ENCODE results near the gene CABP1.
A peak's percentile ranks its signal among the peaks of the same experiment; 100 is the strongest.

Gene CABP1

DNA sequence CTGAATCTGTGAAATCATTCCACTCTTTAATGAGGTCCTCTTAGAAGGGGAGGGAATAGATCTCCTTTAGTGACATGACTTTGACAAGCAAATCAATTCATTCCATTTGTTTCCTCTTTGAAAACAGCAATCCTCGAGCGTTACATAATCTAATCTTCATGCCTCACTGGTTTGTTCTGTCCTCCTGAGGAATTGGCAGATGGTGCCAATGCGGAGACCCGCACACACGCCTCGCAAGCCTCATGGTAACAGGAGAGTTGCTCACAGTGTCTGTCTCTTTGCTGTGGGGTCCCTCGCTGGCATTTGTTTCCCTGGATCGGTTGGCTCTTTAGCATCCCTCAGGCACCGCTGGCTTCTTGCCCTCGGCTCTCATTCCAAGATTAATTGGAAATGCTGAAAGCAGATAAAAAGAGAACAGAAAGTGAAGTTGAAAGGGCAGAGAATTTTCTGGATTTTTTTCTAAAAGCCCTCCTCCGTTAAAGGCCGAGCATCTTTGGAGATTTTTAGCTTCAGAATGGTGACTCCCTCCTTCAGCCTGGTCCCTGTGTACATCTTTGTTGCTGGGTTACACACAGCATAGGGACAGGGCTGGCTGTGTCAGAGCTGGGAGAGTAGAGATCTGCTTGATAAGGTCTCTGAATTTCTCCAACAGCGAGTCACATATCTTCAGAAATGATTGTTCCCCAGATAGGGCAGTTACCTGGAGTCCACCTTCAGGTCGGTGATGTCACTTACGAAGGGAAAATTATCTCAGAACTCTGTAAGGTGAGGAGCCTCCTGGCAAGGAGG is 10.1 kb upstream of the CABP1 start:
- TF ChIP-seq SIN3A (IDR thresholded peaks at IDR 0.05; ENCODE audit: borderline replicate concordance, insufficient read depth, low read length) (no peak), POLR2AphosphoS5 (IDR thresholded peaks at IDR 0.05; ENCODE audit: low read depth, low read length) (no peak), TAF1 (IDR thresholded peaks at IDR 0.05; ENCODE audit: borderline replicate concordance, insufficient read depth, low read length) (no peak), FOXP2 (optimal IDR thresholded peaks at IDR 0.05; ENCODE audit: borderline replicate concordance, extremely low read depth, extremely low read length, insufficient read depth) (no peak)
- TF ChIP-seq, protein P1, sequence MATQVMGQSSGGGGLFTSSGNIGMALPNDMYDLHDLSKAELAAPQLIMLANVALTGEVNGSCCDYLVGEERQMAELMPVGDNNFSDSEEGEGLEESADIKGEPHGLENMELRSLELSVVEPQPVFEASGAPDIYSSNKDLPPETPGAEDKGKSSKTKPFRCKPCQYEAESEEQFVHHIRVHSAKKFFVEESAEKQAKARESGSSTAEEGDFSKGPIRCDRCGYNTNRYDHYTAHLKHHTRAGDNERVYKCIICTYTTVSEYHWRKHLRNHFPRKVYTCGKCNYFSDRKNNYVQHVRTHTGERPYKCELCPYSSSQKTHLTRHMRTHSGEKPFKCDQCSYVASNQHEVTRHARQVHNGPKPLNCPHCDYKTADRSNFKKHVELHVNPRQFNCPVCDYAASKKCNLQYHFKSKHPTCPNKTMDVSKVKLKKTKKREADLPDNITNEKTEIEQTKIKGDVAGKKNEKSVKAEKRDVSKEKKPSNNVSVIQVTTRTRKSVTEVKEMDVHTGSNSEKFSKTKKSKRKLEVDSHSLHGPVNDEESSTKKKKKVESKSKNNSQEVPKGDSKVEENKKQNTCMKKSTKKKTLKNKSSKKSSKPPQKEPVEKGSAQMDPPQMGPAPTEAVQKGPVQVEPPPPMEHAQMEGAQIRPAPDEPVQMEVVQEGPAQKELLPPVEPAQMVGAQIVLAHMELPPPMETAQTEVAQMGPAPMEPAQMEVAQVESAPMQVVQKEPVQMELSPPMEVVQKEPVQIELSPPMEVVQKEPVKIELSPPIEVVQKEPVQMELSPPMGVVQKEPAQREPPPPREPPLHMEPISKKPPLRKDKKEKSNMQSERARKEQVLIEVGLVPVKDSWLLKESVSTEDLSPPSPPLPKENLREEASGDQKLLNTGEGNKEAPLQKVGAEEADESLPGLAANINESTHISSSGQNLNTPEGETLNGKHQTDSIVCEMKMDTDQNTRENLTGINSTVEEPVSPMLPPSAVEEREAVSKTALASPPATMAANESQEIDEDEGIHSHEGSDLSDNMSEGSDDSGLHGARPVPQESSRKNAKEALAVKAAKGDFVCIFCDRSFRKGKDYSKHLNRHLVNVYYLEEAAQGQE (IDR thresholded peaks at IDR 0.05; ENCODE audit: insufficient read depth in 1 of 2, low read depth in 2 of 2, low read length in 2 of 2), result no peak

DNA sequence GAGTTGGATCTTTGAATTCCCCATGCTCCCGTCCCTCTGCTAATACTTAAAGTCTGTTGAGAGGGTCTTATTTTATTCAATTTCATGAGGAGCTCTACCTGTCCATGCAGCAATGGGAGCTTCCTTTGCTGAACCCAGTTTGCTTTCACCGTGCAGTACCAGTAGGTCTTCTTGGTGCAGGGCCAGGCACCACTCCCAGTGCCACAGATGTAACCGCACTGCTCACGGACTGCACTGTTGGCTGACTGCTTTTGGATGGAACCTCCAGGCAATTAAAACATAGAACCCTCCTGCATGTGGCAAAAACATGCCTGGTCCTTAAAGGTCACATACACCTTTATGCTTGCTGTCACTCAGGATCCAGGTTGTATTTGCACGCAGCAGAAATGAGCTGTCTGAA is 9.3 kb upstream of the CABP1 start:
- TF ChIP-seq FOXP2 (optimal IDR thresholded peaks at IDR 0.05; ENCODE audit: borderline replicate concordance, extremely low read depth, extremely low read length, insufficient read depth) (no peak), SIN3A (IDR thresholded peaks at IDR 0.05; ENCODE audit: borderline replicate concordance, insufficient read depth, low read length) (no peak), POLR2AphosphoS5 (IDR thresholded peaks at IDR 0.05; ENCODE audit: low read depth, low read length) (no peak), TAF1 (IDR thresholded peaks at IDR 0.05; ENCODE audit: borderline replicate concordance, insufficient read depth, low read length) (no peak)
- TF ChIP-seq, protein P1 (IDR thresholded peaks at IDR 0.05; ENCODE audit: insufficient read depth in 1 of 2, low read depth in 2 of 2, low read length in 2 of 2), result no peak

DNA sequence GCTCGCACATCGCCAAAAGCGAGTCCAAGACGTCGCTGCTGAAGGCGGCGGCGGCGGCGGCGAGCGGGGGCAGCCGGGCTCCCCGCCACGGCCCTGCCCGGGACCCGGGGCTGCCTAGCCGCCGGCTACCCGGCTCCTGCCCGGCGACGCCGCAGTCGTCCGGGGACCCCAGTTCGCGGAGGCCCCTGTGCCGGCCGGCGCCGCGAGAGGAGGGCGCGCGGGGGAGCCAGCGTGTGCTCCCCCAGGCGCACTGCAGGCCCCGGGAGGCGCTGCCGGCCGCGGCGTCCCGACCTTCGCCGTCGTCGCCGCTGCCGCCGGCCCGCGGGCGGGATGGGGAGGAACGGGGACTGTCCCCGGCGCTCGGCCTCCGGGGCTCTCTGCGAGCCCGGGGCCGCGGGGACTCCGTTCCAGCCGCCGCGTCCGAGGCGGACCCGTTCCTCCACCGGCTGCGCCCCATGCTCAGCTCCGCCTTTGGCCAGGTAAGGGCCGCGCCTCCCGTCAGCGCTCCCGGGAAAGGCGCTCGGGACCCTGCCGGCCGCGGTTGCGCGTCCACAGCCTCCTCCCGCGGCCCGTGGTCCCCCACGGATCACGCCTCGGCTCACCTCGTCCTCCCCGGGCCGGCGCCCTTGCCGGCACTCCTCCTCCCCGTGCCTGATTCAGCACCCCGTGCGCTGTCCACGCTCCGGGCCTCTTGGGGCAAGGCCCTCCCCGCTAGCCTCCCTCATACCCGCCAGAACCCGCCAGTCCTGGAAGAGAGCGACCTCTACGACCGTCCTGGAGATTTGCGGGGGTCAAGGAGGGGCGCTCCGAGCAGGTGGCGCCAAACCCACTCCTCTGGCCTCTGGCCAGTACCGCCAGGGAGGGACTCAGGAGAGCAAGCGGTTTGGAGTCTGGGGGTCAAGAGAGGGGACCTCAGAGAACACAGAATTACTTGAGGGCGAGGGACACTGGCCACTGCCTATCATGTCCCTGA is 721 bp downstream of the CABP1 start:
- TF ChIP-seq FOXP2 (optimal IDR thresholded peaks at IDR 0.05; ENCODE audit: borderline replicate concordance, extremely low read depth, extremely low read length, insufficient read depth) (no peak), SIN3A (IDR thresholded peaks at IDR 0.05; ENCODE audit: borderline replicate concordance, insufficient read depth, low read length) (no peak), TAF1 (IDR thresholded peaks at IDR 0.05; ENCODE audit: borderline replicate concordance, insufficient read depth, low read length) (no peak)
- TF ChIP-seq, protein P1 (IDR thresholded peaks at IDR 0.05; ENCODE audit: insufficient read depth in 1 of 2, low read depth in 2 of 2, low read length in 2 of 2), result peak; percentile 77 to 91

DNA sequence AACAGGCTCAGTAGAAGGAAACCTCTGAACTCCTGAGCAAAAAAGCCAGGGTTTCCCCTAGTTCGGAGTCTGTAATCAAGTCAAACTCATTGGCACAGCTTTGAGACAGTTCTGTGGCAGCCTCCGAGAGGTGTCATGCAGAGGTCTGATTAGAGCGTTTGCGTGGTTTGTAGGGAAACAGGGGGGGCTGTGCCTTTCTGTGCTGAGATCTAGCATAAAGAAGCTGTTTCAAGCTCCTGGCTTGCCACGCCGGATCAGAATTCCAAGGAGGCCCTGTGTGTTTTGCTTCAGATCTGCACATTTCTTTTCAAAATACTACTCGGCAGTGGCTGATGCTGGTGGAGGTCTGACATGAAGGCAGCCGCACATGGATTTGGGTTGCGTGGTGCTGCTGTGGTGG is 1.7 kb downstream of the CABP1 start:
- no peak for TF ChIP-seq POLR2AphosphoS5 (IDR thresholded peaks at IDR 0.05; ENCODE audit: low read depth, low read length)
- TF ChIP-seq, protein P1 (IDR thresholded peaks at IDR 0.05; ENCODE audit: insufficient read depth in 1 of 2, low read depth in 2 of 2, low read length in 2 of 2), result no peak
- TF ChIP-seq FOXP2 (optimal IDR thresholded peaks at IDR 0.05; ENCODE audit: borderline replicate concordance, extremely low read depth, extremely low read length, insufficient read depth), result no peak
- no peak for TF ChIP-seq SIN3A (IDR thresholded peaks at IDR 0.05; ENCODE audit: borderline replicate concordance, insufficient read depth, low read length)
- no peak for TF ChIP-seq TAF1 (IDR thresholded peaks at IDR 0.05; ENCODE audit: borderline replicate concordance, insufficient read depth, low read length)

Data from PFSK-1 (cell line).